HL-60/S4 (cell line): ENCODE results near the gene GMNN.

ENCODE experiments used
- in situ Hi-C: fragments of 300-500 bp; cut with MboI; formaldehyde crosslinking; loops from 2 replicates; pipeline ENCODE4 v1.14.3; 2022; ENCODE audit warnings: low sequenced_read_pairs

Gene GMNN

DNA sequence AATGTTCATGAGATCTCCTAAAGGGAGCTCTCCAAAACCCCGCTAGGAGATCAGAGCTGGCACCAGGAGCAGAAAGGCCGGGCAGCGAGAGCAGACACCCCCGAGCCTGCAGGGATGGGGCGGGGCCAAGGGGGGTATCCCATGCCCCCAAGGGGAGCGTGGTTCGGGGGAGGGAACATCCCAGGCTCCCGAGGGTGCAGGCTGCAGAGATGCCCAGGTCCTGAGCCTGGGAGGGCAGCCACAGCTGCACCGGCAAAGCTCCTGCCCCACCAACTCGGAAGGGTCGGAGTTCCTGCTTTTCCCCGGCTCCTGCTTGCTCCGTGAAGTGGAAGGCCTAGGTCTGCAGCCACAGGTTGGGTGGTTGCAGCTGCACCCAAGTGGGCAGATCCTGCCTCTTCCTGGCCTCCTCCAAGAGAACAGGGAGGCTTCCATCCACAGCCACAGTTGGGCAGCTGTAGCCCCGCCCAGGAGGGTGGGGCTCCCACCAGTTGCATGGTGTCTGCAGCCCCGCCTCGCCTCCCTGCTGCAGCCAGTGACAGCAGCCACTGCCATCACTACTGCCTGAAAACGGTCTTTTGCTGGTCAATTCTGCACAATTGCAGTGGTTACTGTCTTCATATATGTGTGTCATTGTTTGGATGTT is 13.4 kb upstream of the GMNN start:
- in situ Hi-C loops, result loop anchor here (10.0 kb wide), 1 partner anchor 177 kb away; no protein-coding TSS in a partner anchor

DNA sequence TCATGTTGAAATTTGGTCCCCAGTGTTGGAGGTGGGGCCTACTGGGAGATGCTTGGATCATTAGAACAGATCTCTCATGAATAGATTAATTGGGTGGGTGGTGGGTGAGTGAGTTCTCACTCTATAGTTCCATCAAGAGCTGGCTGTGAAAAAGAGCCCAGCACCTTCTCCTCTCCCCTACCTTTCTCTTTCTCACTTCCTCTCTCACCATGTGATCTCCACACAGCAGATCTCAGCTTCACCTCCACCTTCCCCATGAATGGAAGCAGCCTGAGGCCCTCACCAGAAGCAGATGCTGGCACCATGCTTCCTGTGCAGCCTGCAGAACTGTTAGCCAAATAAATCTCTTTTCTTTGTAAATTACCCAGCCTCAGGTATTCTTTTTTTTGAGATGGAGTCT is 12.9 kb upstream of the GMNN start:
- in situ Hi-C loops, result loop anchor here (10.0 kb wide), 1 partner anchor 177 kb away; no protein-coding TSS in a partner anchor

DNA sequence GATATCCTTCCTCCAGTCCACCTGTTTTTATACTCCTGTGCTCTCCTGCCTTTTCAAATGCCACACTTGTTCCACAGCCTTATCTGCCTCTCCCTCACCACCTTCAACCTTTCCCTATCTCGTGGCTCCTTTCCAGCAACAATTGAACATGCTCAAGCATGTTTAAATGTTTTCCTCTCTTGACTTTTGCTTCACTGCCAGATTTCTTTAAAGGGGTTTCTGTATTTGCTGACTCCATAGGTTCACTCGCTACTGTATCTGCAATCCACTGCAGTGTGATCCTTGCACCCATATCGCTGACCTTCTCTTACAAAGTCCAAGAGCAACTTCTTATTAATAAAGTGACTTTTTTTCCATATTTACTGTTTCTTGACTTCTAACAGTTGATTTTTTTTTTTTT is 11.2 kb upstream of the GMNN start:
- in situ Hi-C loops, result loop anchor here (10.0 kb wide), 1 partner anchor 179 kb away; no protein-coding TSS in a partner anchor

DNA sequence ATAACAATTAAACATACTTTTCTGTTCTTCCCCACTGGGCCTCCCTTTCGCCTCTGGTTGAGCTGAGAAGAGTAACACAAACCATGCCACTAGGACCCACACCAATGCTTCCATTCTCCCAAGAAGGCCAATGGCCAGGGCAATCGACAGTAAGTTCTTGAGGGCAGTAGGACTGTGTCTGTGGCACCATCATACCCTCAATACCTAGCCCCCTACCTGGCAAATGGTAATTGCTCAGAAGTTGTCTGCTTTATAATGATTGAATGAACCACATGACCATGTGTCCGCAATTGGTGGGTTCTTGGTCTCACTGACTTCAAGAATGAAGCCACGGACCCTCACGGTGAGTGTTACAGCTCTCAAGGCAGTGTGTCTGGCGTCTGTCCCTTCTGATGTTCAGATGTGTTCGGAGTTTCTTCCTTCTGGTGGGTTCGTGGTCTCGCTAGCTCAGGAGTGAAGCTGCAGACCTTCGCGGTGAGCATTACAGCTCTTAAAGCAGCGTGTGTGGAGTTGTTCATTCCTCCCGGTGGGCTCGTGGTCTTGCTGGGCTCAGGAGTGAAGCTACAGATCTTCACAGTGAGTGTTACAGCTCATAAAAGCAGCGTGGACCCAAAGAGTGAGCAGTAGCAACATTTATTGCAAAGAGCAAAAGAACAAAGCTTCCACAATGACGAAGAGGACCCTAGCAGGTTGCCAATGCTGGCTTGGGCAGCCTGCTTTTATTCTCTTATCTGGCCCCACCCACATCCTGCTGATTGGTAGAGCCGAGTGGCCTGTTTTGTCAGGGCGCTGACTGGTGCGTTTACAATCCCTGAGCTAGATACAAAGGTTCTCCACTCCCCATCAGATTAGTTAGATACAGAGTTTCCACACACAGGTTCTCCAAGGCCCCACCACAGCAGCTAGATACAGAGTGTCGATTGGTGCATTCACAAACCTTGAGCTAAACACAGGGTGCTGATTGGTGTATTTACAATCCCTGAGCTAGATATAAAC is 9.6 kb upstream of the GMNN start:
- in situ Hi-C loops, result loop anchor here (10.0 kb wide), 1 partner anchor 180 kb away; no protein-coding TSS in a partner anchor

DNA sequence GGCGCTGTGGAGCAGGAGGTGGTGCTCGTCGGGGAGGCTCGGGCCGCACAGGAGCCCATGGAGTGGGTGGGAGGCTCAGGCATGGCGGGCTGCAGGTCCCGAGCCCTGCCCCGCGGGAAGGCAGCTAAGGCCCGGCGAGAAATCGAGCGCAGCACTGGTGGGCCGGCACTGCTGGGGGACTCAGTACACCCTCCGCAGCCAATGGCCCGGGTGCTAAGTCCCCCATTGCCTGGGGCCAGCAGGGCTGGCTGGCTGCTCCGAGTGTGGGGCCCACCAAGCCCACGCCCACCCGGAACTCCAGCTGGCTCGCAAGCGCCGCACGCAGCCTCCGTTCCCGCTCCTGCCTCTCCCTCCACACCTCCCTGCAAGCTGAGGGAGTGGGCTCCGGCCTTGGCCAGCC is 8.8 kb upstream of the GMNN start:
- in situ Hi-C loops, result loop anchor here (10.0 kb wide), 1 partner anchor 181 kb away; no protein-coding TSS in a partner anchor

DNA sequence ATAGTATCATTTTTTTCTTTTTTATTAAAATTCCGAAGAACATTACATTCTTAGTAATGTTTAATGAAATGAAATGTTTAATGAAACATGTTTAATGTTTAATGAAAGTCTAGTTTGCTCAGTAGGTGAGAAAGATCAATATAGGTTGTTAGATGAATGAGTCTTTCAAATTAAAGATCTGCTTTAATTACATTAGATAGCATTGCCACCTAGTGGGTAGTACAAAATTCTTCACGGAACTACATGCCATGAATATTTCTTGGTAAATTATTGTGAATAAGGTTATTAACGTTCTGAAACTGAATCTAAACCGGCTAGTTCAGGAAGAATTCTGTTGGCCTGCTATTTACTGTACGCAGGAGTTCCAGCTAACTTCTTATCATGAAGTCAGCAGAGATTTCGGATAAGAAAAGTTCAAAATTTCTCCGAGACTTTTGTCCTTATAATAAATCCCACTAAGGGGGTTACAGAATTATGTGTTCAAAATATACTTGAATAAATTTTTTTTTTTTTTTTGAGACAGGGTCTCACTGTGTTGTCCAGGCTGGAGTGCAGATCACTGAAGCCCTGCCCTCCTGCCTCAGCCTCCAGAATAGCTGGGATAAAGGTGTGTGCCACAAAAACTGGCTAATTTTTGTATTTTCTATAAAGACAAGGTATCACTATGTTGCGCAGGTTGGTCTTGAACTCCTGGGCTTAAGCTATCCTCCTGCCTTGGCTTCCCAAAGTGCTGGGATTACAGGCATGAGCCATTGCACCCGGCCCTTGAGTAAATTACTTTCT is 7.9 kb upstream of the GMNN start:
- in situ Hi-C loops, result loop anchor here (10.0 kb wide), 1 partner anchor 182 kb away; no protein-coding TSS in a partner anchor

DNA sequence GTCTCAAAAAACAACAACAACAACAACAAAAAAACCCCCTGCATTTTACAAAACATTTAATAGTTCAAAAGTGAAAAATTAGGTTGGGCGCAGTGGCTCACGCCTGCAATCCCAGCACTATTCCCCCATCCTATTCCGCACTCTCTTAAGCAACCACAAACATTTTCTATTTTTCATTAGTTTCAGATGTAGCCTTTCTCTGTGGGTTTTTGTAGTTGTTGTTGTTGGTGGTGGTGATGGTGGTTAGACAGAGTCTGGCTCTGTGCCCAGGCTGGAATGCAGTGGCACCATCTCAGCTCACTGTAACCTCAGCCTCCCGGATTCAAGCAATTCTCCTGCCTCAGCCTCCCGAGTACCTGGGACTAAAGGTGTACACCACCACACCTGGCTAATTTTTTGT is 6.4 kb upstream of the GMNN start:
- in situ Hi-C loops, result loop anchor here (10.0 kb wide), 1 partner anchor 184 kb away; no protein-coding TSS in a partner anchor

DNA sequence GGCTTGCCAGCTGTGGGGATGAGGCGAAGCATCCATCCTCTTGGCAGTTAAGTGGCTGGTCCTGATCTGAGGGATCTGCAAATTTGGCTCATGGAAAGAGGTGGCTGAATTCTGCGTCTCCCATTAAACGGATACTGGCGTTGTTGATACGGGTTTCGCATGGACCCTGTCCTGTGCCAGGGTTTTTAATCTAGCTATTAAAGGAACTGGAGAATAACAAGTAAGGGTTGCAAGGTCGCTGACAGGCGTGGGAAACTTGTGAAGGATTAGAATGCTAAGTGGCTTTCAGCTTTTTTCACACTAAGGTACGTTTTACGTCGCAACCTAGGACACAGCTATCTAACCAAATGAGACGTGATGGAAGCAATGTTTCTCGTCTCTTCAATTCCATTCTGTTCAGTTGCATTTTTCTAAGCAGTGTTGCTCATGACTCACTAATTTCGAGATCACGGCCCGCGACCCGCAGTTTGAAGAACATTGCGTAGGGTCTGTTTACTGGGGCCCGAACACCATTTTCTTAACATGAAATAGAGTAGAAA is 852 bp downstream of the GMNN start:
- in situ Hi-C loops, result no loop called here

DNA sequence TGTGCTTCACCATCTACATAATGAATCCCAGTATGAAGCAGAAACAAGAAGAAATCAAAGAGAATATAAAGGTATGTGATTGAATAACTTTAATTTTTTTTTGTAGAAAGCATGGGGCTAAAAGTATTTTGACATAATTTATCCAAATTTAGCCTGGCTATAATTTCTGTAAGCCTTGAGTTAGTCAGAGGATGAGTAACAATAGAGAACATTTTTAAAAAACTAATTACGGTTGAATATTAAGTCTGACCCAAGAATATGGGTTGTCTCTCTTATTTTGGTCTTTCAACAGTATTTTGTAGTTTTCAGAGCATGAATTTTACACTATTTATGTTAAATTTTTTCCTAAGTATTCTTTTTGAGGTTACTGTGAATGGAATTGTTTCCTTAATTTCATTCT is 2.5 kb downstream of the GMNN start:
- in situ Hi-C loops, result no loop called here

DNA sequence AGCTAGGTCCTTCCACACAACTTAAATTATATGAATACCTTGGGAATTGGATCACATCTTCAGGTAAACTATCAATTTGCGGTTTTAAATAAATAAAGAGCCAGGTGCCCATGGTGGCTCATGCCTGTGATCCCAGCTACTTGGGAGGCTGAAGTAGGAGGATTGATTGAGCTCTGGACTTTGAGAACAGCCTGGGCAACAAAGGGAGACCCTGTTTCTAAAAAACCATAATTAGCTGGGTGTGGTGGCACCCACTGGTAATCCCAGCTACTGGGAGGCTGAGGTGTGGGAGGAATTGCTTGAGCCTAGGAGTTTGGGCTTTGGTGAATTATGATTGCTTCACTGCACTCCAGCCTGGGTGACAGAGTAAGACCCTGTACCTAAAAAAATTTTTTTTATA is 3.4 kb downstream of the GMNN start:
- in situ Hi-C loops, result no loop called here

DNA sequence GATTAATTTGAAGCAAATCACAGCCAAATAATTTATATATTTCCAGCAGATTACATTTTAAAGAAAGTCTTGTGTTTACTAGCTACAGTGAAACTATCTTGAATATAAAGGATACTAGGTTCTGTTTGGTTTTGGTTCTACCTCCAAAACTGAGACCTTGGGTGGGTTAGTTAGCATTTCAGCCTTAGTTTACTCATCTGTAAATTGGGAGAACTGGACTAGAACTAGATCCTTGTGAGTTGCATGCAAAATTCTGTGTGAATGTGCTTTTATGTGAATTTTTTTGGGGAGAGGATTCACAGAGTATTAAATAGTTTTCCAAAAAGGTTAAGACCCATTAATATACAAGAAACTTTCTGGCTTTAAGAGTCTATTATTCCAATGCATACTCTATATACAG is 4.1 kb downstream of the GMNN start:
- in situ Hi-C loops, result no loop called here

DNA sequence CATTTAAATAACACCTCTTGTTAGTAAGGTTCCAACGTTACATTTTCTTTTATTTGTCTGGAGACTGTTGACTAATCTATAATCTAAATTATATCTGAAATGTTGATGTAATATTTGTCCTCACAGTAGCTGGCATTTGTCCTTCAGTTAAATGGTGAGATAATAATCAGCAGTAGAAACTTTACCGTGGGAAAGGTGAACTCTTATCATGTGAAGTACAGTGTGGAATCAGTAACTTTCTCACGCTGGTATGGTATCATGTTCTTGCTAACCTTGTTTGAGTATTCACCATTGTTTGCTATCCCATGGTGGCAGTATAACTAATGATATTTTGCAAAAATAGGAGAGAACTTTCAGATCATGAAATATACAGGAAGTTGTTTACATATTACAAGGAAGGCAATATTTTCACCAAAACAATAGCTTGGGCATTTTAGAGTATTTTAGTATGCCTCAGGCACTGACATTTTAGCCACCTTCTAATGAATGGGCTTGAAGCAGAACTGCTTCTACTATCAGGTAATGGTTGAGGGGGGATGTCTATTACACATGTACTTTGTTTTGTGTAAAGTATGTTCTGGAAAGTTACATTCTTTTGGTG is 4.8 kb downstream of the GMNN start:
- in situ Hi-C loops, result no loop called here

DNA sequence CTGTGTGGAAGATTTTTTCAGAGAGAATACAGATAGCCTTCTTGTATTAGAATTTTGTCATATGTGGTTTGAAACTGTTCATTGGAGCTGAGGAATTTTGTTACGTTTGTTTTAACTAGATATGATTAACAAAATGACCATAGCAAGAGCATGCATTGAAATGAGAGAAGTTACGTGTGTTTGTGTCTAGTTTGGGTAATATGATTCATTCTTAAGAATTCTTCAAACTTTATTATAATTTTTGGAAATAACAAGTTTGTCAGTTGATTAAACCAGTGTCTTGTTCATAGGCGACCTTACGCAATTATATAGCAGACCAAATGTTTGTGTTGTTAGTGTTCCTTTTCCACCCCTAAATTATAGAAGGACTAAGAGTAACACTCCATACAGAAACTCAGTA is 5.5 kb downstream of the GMNN start:
- in situ Hi-C loops, result no loop called here

DNA sequence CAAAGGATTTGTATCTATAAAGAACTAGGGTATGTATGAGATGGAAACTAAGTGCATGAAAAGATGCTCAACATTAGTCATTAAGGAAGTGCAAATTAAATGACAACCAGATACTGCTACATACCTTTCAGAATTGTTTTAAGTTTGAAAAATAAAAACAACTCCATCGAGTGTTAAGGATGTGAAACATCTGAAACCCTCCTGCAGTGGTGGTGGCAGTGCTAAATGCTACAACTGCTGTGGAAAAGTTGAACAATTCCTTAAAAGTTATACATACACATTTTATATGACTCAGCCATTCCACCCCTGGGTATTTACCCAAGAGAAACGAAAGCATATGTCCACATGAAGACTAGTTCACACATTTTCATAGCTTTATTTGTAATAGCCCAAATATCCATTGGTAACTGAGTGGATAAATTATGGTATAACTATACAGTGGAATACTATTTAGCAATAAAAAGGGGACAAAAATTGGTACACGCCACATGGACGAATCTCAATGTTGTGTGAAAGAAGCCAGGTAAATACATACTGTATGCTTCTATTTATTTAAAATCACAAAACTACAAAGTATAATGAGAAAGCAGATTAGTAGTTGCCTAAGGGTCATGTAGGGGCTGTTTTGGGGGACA is 13.4 kb downstream of the GMNN start:
- in situ Hi-C loops, result no loop called here

DNA sequence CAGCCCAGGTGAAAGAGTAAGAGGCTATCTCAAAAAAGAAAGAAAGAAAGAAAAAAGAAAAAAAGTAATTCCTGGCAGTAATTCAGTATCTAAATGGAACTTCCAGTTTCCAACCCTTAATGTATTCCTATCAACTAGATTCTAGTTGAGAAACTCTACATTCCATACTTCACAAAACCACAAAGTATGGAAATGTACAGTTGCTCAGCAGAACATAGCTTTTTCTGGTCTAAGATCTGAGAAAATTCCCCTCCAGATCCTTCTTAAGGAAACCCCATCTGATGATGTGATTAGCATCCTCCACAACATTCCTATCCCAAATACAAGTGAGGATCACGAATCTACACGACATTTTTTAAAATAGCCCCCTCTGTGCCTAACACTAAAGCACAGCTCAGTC is 20.4 kb downstream of the GMNN start:
- in situ Hi-C loops, result no loop called here

DNA sequence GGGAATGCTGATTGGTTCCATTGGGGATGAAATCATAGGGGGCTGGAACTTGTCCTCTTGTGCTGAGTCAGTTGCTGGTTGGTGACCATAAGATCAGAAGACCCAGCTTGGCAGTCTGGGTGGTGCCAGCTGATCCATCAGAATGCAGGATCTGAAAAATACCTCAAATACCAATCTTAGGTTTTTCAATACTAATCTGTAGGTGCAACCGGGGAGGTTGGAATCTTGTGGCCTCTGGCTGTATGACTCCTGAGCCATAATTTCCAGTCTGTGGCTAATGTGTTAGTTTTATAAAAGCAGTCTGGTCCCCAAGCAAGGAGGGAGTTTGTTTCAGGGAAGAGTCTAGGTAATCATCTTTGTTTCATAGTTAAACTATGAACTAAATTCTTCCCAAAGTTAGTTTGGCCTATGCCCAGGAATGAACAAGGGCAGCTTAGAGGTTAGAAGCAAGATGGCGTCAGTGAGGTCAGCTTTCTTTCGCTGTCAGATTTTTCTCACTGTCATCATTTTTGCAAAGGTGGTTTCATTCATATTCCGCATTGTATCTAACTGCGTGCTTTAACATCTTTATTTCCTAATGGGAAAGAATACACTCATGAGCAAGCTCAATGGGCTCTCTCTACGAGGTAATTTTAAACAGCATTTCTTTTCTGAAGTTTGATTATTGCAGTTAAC is 22.0 kb downstream of the GMNN start:
- in situ Hi-C loops, result no loop called here

DNA sequence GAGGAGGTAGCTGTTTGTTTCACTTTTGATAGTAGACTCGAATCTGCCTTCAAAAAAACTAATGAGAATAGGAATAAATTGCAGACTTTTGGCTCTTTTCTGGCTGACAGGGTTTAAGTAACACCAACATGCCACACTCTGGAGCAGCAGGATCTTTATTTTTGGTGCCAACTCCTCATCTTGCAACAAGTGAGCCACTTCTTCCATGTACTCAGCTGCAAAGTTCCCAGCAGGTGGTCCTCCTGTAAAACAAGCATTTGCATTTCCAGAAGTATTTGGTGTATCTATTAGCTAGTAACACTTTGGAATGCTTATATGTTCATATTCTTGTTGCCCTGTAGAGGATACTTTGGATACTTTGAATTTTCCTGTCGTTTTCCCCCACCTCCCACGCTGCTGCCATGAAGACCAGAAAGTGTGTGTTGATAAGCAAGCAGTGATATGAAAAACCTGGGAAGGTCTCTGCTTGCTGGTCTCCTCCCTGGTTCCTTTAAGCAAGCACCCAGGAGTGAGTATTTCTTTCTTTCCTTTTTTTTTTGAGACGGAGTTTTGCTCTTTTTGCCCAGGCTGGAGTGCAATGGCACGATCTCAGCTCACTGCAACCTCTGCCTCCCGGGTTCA is 23.0 kb downstream of the GMNN start:
- in situ Hi-C loops, result no loop called here

DNA sequence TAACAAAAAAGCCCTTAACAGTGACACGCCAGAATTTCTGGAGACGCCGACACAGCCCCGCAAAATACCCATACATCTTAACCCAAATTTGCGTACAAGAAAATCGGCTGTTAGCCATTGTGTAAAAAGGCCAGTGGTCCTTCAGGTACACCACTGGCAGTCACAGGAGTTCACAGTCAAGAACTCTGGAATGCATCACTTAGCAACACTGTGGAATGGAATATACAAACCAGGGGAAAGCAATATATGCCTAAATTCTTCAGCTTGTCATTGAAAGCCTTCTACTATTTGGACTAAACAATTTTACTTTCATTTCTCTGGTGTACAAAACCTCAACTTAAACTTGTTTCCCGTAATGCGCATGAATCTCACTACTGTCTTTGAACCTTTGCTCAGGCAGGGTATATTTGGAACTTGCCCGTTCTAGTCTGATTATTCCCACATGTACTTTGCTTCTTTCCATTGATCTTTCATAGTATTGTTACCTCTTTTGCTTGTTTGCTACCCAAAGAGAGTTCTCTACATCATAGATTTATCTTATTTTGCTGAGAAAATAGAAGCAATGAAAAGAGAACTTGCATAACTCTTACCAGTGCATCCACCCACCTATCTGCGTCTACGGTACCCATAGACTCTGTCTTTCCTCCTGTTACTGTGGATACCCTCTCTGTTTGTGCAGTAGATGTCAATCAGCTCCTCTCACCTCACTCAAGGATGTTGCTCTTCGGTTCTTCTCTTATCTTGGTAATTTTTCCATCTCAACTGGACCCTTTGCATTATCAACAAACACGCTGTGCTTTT is 24.2 kb downstream of the GMNN start, which contains the start of gene ARMH2:
Gene ARMH2, minus strand, starts transcription at position 178 of the 801 bp plus-strand sequence. Its CDS starts 60 bp downstream, at position 118.
- in situ Hi-C loops, result no loop called here
